ENCODE data around the gene AP1S1.

Gene AP1S1

GRCh38 chr7:101166909-101167644, 12.8 kb downstream of the AP1S1 start:
- H3K4me3 ChIP-seq: no peak overlapping the region
- no peak overlapping the region for H3K27ac ChIP-seq

GRCh38 chr7:101167645-101168411, 13.6 kb downstream of the AP1S1 start:
- H3K4me3 ChIP-seq: no peak overlapping the region
- H3K27ac ChIP-seq: no peak overlapping the region

DNA sequence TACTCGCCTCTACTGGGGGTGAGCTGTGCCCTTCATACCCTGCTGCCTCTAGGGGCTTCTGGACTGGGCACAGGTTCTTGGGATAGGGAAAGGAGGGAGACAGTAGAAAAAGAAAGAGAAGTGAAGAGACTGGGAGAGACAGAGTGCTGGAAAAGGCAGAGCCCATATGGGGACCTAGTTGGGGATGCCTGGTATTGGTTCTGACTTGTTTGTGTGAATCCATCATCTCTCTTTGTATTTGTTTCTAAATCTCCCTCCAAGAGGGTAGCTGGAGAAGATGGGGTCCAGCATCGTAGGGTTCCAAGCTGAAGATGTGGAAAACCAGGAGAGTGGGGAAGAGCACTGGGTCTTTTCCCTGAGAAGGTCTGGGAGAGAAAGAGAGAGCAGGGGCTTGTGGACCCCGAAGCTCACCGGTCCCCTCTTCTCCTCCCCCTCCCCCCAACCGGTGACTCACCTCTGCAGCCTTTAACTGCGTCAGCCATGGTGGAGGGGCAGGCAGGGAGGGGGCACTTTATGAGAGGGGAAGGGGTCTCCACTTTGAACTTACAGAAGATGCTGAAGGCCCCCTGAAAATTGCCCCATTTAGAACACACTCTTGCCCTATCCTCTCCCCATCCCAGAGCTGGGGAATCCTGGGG, 14.3 kb downstream of the AP1S1 start:
- no peak overlapping the region for H3K4me3 ChIP-seq
- no peak overlapping the region for H3K27ac ChIP-seq

DNA sequence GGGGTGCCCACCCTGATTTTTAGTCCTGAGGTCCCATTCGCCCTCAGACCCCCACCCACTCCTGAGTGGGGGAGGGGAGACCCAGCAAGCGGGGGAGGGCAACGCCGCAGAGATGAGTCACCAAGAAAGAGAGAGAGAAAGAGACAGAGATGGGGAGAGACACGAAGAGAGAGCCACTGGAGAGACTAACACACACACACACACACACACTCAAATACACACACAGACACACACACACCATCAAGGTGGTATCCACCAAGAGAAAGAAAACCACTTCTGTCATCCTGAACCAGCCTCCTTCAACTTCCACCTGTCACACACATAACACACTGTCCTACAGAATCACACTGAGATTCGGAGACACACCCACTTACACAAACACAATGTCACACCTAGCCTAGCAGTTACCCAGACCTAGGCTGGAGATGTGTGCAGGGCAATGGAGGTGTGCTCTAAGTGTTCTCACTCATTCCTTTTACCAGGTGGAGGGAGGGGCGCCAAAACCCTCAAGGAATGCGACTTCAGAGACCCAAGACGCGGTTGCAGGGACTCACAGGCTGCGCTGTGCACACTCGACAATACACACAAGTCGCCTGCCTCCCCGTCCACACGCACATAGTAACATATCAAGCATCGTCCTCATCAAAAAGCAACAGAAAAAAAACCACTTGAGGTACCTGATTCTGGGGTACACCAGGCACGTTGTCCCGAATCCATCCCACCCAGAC, 15.0 kb downstream of the AP1S1 start:
- Histone ChIP-seq H3K27ac (no peak overlapping the region), H3K4me3 (no peak overlapping the region)

DNA sequence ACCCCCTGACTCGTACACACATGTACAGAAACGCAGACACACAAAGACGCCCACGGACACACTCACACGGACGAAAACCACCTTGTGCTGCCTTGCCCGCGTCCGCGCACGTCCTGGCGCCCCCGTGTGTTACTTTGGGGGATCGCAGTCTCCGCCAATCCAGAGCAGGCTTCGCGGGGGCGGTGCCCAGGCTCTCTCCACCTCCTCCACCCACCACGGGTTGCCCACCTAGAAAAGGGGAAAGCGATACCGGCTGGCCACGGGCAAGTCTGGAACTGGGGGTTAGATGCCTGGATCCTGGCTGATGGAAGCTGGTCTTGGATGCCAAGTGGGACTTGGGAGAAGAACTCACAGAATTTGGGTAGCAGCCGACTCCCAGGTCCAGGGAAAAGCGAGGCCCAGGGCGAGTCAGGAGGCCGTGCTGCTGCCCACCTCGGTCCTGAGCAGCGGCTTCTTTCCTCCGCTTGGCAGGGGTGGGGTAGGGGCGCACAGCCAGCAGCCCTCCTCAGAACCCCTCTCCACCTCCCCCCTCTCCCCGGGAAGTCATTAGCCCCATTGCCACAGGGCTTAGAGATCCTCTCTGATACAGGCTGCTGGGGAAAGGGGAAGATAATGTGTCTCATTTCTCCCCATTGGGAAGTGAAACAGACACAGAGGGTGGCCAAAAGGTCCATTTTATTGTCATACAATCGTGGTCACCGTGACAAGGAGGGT, 15.7 kb downstream of the AP1S1 start:
- Histone ChIP-seq H3K4me3 (no peak overlapping the region), H3K27ac (no peak overlapping the region)

DNA sequence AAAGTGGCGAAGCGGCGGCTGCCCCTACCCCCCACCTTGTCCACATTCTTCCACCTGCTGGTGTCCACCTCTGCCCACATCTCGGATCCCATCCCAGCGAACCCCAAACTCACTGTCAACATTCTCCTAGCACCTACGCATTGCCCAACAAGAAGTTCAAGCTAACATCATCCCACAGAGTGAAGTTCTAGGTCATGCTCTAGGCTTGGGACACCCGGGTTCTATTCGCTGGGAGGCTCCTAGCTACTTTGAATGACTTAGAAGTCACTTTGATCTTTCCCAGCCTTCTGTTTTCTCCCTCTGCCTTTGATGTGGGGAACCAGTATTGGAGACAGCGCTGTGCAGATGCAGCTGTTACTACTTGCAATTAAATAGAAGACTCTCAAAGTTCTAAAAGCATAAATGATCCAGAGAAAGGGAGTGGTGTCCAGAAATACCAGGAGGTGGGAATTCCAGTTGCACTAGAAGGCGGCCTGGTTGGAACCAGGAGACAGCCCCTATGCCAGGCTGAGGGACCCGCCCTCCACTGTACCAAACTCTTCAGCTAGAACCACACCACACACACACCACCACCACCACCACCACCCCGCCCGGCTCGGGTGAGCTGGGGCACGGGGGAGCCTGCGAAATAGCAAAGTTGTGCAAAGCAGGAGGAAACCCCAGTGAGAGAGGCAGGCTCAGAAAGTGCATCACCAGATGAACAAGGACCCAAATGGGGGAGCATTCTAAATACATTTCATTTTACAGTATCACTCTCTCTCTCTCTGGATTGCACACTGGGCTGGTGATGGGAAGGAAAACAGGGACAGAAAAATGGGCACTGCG, 16.6 kb downstream of the AP1S1 start:
- Histone ChIP-seq H3K4me3 (no peak overlapping the region), H3K27ac (no peak overlapping the region)

GRCh38 chr7:101171442-101171837, 17.2 kb downstream of the AP1S1 start:
- no peak overlapping the region for H3K27ac ChIP-seq

DNA sequence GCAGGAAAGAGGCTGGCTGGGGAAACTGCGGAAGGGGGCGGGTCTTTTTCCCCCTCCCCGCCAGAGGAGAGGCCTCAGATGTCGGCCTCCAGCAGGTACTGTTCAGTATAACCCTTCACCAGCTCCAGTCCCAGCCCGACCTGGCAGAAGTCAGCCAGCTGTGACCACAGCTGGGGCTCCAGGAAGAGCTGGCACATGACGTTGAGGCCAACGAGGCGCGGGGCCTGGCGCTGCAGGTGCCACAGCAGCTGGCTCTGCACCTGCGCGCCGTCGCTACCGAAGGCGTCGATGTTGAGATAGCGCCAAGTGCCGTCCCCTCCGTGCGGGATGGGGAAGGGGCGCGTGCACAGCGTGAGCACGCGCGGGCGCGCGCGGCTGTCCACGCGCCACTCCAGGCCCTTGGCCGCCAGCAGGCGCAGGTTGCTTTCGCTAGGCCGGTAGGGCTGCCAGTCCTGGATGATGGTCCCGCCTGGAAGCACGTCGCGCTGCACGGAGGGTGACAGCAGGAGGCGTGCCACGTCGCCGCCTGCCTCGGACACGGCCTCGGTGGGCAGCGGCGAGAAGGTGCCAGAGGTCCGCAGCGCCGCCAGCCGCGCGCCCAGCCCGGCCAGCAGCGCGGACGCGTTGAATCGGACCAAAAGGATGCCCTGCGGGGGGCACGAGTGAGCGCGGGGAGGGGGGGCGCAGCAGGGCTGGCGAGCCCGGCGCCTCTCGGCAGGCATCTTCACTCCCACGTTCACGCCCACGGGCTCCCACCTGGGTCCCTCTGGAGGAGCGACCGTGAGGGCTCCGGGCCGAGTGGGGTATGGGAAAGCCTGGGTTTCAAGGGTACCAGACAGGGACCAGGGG, 18.0 kb downstream of the AP1S1 start:
- H3K4me3 ChIP-seq: no peak overlapping the region
- H3K27ac ChIP-seq: no peak overlapping the region

More at GRCh38 chr7:101171442-101171837, 17.2 kb downstream of the AP1S1 start:
- H3K4me3 ChIP-seq: no peak overlapping the region

GRCh38 chr7:101172854-101173751, 18.8 kb downstream of the AP1S1 start:
- no peak overlapping the region for H3K27ac ChIP-seq
- H3K4me3 ChIP-seq: no peak overlapping the region

- H3K27ac ChIP-seq: no peak overlapping the region
- no peak overlapping the region for H3K4me3 ChIP-seq
Observed at GRCh38 chr7:101173752-101174244, 19.5 kb downstream of the AP1S1 start.

DNA sequence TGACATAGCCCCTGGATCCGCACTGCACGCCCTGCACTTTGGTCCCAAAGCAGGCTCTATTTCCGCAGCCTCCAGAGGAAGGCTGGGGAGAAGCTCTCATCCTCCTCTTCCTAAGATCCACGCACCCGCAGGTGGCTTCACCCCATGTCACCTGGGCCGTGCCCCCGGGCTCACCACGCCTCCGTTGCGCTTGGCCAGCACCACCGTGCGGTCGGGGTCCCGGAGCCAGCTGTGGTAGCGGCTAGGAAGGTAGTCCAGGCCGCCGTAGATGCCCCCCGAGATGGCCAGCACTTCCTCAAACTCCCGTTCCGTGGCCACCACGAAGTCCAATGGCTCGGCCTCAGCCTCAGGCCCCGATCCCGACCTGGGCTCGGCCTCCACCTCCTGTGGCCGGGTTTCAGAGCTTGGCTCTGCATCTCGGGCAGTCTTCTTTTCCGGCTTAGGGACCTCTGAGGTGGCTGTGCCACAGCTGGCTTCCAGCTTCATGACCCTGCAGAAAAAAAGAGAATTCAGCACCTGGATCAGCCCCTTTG, 20.1 kb downstream of the AP1S1 start:
- no peak overlapping the region for H3K4me3 ChIP-seq
- no peak overlapping the region for H3K27ac ChIP-seq

GRCh38 chr7:101175664-101176063, 21.4 kb downstream of the AP1S1 start:
- no peak overlapping the region for H3K4me3 ChIP-seq
- H3K27ac ChIP-seq: no peak overlapping the region

DNA sequence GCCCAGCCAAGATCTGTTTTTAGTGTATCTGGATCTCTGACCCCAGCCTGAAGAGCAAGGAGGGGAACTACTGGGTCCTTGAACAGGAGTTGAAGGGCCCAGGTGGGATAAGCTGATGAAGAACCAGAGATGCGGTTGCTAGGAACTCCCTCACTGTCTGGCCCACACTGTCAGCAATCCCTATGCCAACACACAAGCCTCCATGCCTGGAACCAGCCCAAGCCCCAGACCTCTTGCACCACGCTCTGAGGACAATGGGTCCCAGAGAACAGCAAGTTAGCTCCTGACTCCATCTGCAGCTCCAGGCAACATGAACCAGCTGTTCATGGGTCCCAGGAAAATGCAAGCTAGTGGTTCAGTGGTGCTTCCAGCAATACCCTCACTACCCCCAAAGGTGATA, 23.4 kb downstream of the AP1S1 start:
- no peak overlapping the region for H3K4me3 ChIP-seq
- no peak overlapping the region for H3K27ac ChIP-seq

DNA sequence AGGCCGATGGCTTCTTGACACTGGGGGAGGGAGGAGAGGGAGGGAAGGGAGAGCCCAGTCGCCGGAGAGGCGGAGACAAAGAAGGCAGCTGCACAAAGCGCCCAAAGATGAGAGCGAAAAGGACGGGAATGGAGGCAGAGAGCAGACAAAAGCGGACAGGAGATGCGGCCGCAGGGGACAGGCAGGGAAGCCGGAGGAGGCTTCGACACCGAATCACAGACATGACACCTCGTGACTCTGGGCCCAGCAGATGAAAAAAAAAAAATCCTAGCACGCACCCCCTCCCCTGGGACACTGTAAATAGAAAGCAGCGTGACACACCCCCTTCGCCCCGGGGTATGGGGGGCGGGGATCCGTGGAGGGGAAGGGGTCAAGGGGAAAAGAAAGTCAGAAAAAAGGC, 24.8 kb downstream of the AP1S1 start:
- Histone ChIP-seq H3K4me3 (no peak overlapping the region), H3K27ac (no peak overlapping the region)

DNA sequence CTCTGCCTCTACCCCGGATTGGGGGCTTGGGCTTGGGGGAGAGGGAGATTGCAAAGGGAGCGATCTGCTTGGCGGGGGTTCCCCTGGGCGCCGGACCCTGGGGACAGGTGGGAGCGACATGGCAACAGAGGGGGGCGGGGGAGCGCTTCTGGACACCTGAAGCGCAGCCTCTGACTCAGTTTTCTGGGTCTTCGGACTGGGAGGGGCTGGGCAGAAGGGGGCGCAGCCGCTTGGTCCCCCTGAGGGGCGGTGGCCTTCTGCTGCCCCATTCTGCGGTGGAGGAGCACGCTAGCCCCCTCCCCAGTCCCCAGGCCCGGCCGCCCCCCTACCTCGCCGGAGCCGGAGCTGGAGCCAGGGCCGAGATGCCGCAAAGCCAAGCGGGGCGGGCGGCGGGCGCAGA, 25.4 kb downstream of the AP1S1 start:
- H3K4me3 ChIP-seq: no peak overlapping the region

GRCh38 chr7:101180130-101180755, 26.0 kb downstream of the AP1S1 start, which contains the start of gene NAT16:
Gene NAT16, minus strand, starts transcription at chr7:101180293. Its CDS starts 5,486 bp downstream, at chr7:101174807.
- Histone ChIP-seq H3K4me3 (no peak within 1 kb of the TSS), H3K27ac (no peak within 1 kb of the TSS)

More for the DNA sequence above, 25.4 kb downstream of the AP1S1 start:
- H3K27ac ChIP-seq: no peak overlapping the region
